Prostate gland (tissue), 2 donors: ENCODE data around the gene SORT1.

Experiments
- POLR2A ChIP-seq: fragments of 450-650 bp; IDR thresholded peaks from one replicate; pipeline ENCODE4 v1.6.1; 2016; ENCODE audit warnings: antibody characterized with exemption, mild to moderate bottlenecking
- POLR2AphosphoS5 ChIP-seq: sonication (generic); formaldehyde crosslinking; IDR thresholded peaks from one replicate; pipeline ENCODE4 v1.6.1; 2017; ENCODE audit warnings: antibody characterized with exemption
- TF ChIP-seq, protein P1 (sequence below), 4 experiments: fragments of 200-600 bp in 2 of 4; fragments of 450-650 bp in 2 of 4; sonication (generic) in 2 of 4; IDR thresholded peaks; 1 replicate in 3 of 4; 2 replicates in 1 of 4; pipeline ENCODE4 v1.5.1; 2016 to 2019; ENCODE audit warnings: antibody characterized with exemption in 4 of 4, mild to moderate bottlenecking in 2 of 4, moderate library complexity in 2 of 4

- TF ChIP-seq POLR2A (no peak), POLR2AphosphoS5 (no peak)
- TF ChIP-seq, protein P1, sequence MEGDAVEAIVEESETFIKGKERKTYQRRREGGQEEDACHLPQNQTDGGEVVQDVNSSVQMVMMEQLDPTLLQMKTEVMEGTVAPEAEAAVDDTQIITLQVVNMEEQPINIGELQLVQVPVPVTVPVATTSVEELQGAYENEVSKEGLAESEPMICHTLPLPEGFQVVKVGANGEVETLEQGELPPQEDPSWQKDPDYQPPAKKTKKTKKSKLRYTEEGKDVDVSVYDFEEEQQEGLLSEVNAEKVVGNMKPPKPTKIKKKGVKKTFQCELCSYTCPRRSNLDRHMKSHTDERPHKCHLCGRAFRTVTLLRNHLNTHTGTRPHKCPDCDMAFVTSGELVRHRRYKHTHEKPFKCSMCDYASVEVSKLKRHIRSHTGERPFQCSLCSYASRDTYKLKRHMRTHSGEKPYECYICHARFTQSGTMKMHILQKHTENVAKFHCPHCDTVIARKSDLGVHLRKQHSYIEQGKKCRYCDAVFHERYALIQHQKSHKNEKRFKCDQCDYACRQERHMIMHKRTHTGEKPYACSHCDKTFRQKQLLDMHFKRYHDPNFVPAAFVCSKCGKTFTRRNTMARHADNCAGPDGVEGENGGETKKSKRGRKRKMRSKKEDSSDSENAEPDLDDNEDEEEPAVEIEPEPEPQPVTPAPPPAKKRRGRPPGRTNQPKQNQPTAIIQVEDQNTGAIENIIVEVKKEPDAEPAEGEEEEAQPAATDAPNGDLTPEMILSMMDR (IDR thresholded peaks at IDR 0.05), result no peak
These were observed 121.9 kb downstream of the SORT1 start for GRCh38 chr1:109275706-109276345.
